Cardiac muscle cell (in vitro differentiated cells and primary cell): ENCODE results near the gene TTYH3. TPM values are rescaled to one million over a fixed set of nuclear protein-coding genes. Genes with fewer than 3 reads are reported as not detected.
A peak's percentile ranks its signal among the peaks of the same experiment; 100 is the strongest.

Source experiments
- DNase-seq, 2 donors: peaks; one replicate each; pipeline versions ENCODE4 v3.0.0 to v3.0.0-alpha.2; 2010 to 2017; ENCODE audit warnings: low read depth in 1 of 2, low spot score in 1 of 2
- H3K27ac ChIP-seq: fragments of 200-600 bp; sonication (generic); 2 replicates; pipeline ENCODE4 v1.5.1; 2016
- H3K27me3 ChIP-seq: fragments of 200-600 bp; sonication (generic); 2 replicates; pipeline ENCODE4 v1.6.0; 2016; ENCODE audit warnings: control low read depth
- H3K36me3 ChIP-seq: fragments of 200-600 bp; sonication (generic); 2 replicates; pipeline ENCODE4 v1.5.1; 2016; ENCODE audit warnings: control low read depth
- H3K4me1 ChIP-seq: fragments of 200-600 bp; sonication (generic); 2 replicates; pipeline ENCODE4 v1.8.1; 2017; ENCODE audit warnings: low read depth, mild to moderate bottlenecking, mixed run types
- H3K4me3 ChIP-seq: fragments of 200-600 bp; sonication (generic); 2 replicates; pipeline ENCODE4 v1.5.1; 2016; ENCODE audit warnings: mild to moderate bottlenecking
- H3K9me3 ChIP-seq: fragments of 200-600 bp; sonication (generic); 2 replicates; pipeline ENCODE4 v1.5.1; 2017; ENCODE audit warnings: low read depth, mild to moderate bottlenecking, control low read depth
- CTCF ChIP-seq: IDR thresholded peaks from 2 replicates; pipeline ENCODE4 v1.5.1; 2012; ENCODE audit warnings: low read depth, mild to moderate bottlenecking, low read length
- polyA plus RNA-seq: library from polyadenylated mRNA; unstranded; fragments of >200 nt; fragmentation: Nextera tagmentation; extraction: Ambion mirVana; gene quantifications from 2 replicates; pipeline ENCODE4 v1.2.1, GENCODE V29; 2016
- total RNA-seq: library from RNA; depleted of rRNA; stranded (reverse); fragments of >200 nt; gene quantifications from 2 replicates; pipeline ENCODE4 v1.2.3, GENCODE V29; 2016

The TTYH3 gene
- total and polyA plus RNA-seq, 2 experiments from 2014 or later = 64.6 to 86.6 TPM

- Histone ChIP-seq H3K4me3 (no peak overlapping the region), H3K36me3 (peaks cover 8% of the 10 kb centered on the region), H3K27ac (peak overlapping the region; percentile 39), H3K4me1 (peaks cover 21% of the 10 kb centered on the region), H3K9me3 (no peaks in the 10 kb centered on the region), H3K27me3 (no peaks in the 10 kb centered on the region)
- TF ChIP-seq CTCF = no peak
- peak in 1 of 2 donors; percentile 31 for DNase-seq
Measured at GRCh38 chr7:2645274-2645868, 13.6 kb downstream of the TTYH3 start.

GRCh38 chr7:2646336-2646679 is 14.5 kb downstream of the TTYH3 start:
- peaks cover 12% of the 10 kb centered on the region for H3K4me1 ChIP-seq
- H3K4me3 ChIP-seq = no peak overlapping the region
- H3K27me3 ChIP-seq = no peaks in the 10 kb centered on the region
- H3K9me3 ChIP-seq = no peaks in the 10 kb centered on the region
- peaks cover 8% of the 10 kb centered on the region for H3K36me3 ChIP-seq
- DNase-seq = no peak
- no peak for TF ChIP-seq CTCF
- H3K27ac ChIP-seq = no peak overlapping the region

- peaks cover 13% of the 10 kb centered on the region for H3K36me3 ChIP-seq
- H3K27ac ChIP-seq = no peak overlapping the region
- TF ChIP-seq CTCF = no peak
- H3K9me3 ChIP-seq = no peaks in the 10 kb centered on the region
- no peak overlapping the region for H3K4me3 ChIP-seq
- peaks cover 7% of the 10 kb centered on the region for H3K4me1 ChIP-seq
- no peaks in the 10 kb centered on the region for H3K27me3 ChIP-seq
- no peak for DNase-seq
Measured at GRCh38 chr7:2646680-2647571, 15.1 kb downstream of the TTYH3 start.

- no peaks in the 10 kb centered on the region for H3K27me3 ChIP-seq
- H3K36me3 ChIP-seq = peaks cover 17% of the 10 kb centered on the region
- DNase-seq = no peak
- no peaks in the 10 kb centered on the region for H3K9me3 ChIP-seq
- H3K4me3 ChIP-seq = no peak overlapping the region
- no peak overlapping the region for H3K27ac ChIP-seq
- H3K4me1 ChIP-seq = peaks cover 7% of the 10 kb centered on the region
- no peak for TF ChIP-seq CTCF
Measured at GRCh38 chr7:2647594-2648172, 15.9 kb downstream of the TTYH3 start.

- no peaks in the 10 kb centered on the region for H3K9me3 ChIP-seq
- H3K27me3 ChIP-seq = no peaks in the 10 kb centered on the region
- peaks cover 26% of the 10 kb centered on the region for H3K36me3 ChIP-seq
- H3K27ac ChIP-seq = no peak overlapping the region
- peaks cover 7% of the 10 kb centered on the region for H3K4me1 ChIP-seq
- no peak overlapping the region for H3K4me3 ChIP-seq
- DNase-seq = no peak
- TF ChIP-seq CTCF = no peak
Measured at GRCh38 chr7:2649139-2649838, 17.5 kb downstream of the TTYH3 start.
